LNCaP clone FGC (cell line): ENCODE data around the gene TSPAN3.

Experiments used
- DNase-seq: peaks from one replicate; pipeline ENCODE4 v3.0.0-alpha.2; 2011; ENCODE audit warnings: low read depth
- H3K4me3 ChIP-seq: 2 replicates; pipeline ENCODE4 v1.5.1; 2011; ENCODE audit warnings: mild to moderate bottlenecking, low read depth, low read length, control low read depth
- CTCF ChIP-seq: IDR thresholded peaks from 2 replicates; pipeline ENCODE4 v1.5.1; 2012; ENCODE audit warnings: mild to moderate bottlenecking; ENCODE audit not compliant: control insufficient read depth, insufficient read depth; ENCODE audit errors: extremely low read depth

The TSPAN3 gene

GRCh38 chr15:77067691-77068367, 3.1 kb downstream of the TSPAN3 start:
- H3K4me3 ChIP-seq, result no peak overlapping the region
- no peak for DNase-seq
- no peak for TF ChIP-seq CTCF

- TF ChIP-seq CTCF, result no peak
- H3K4me3 ChIP-seq, result no peak overlapping the region
- peak; percentile 94 for DNase-seq
These were observed 3.8 kb downstream of the TSPAN3 start for GRCh38 chr15:77066971-77067690.

- no peak overlapping the region for H3K4me3 ChIP-seq
- DNase-seq, result no peak
- no peak for TF ChIP-seq CTCF
These were observed 6.2 kb downstream of the TSPAN3 start for GRCh38 chr15:77064539-77065308.

- no peak overlapping the region for H3K4me3 ChIP-seq
- no peak for TF ChIP-seq CTCF
- DNase-seq, result no peak
These were observed 6.8 kb downstream of the TSPAN3 start for GRCh38 chr15:77064063-77064462.

- no peak for TF ChIP-seq CTCF
- no peak for DNase-seq
- H3K4me3 ChIP-seq, result no peak overlapping the region
These were observed 7.7 kb downstream of the TSPAN3 start for GRCh38 chr15:77063249-77063648.

- no peak overlapping the region for H3K4me3 ChIP-seq
- DNase-seq, result no peak
- TF ChIP-seq CTCF, result no peak
These were observed 10.4 kb downstream of the TSPAN3 start for GRCh38 chr15:77060546-77060945.
